HG03060 (cell line): Measurements from ENCODE around the gene BAK1.
"Not testable (repeated sequence)": the region's sequence is repeated elsewhere in the genome, so short reads cannot be mapped to it uniquely, and the experiment has no call there.

Source experiments
- ATAC-seq: cut with Tn5 transposase; IDR thresholded peaks from one replicate; pipeline ENCODE4 v1.9.1; 2021; ENCODE audit warnings: low read depth, moderate number of reproducible peaks; ENCODE audit not compliant: unreplicated experiment

The BAK1 gene

GRCh38 chr6:33609019-33609418 lies 28.9 kb upstream of the BAK1 start:
- ATAC-seq, result no peak

- no peak for ATAC-seq
Observed at GRCh38 chr6:33607784-33608161, 27.7 kb upstream of the BAK1 start.

GRCh38 chr6:33607126-33607783 lies 27.2 kb upstream of the BAK1 start:
- no peak for ATAC-seq

DNA sequence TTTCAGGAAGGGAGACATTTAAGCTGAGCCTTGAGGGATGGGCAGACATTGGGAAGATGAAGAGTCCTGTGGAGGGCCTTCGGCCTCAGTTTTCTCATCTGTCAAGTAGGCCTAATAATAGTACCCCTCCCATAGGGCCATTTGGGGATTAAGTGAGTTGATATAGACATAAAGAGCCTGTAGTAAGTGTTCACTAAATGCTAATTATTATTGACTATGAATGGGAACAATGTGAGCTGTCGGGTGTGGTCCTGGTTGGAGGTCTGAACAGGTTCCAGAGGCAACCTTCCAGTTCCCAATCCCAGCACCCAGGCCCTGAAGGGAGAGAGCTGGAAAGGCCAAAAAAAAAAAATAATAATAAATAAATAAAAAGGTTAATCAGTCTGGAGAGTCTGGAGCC lies 26.6 kb upstream of the BAK1 start:
- ATAC-seq, result no peak

DNA sequence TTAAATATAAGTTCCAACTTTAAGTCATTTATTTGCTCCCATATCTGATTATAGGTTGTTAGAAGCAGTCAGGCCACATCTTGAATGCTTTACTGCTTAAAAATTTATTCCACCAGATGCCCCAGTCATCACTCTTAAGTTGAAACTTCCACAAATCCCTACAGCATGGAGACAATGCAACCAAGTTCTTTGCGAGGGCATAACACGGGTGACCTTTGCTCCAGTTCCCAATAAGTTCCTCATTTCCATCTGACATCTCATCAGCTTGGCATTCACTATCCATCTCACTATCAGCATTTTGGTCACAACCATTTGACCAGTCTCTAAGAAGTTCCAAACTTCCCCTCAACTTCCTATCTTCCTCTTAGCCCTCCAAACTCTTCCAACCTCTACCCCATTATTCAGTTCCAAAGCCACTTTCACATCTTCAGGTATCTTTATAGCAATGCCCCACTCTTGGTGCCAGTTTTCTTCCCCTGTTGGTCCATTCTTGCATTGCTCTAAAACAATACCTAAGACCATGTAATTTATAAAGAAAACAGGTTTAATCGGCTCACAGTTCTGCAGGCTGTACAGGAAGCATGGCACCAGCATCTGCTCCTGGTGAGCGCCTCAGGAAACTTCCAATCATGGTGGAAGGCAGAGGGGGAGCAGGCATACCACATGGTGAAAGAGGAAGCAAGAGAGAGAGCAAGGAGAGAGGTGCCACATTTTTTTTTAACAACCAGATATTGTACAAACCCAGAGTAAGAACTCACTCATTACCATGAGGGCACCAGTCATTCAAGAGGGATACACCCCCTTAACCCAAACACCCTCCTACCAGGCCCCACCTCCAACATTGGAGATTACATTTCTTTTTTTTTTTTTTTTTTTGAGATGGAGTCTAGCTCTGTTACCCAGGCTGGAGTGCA lies 25.1 kb upstream of the BAK1 start:
- no peak for ATAC-seq

- ATAC-seq, result no peak
Observed at GRCh38 chr6:33602180-33602579, 22.1 kb upstream of the BAK1 start.

GRCh38 chr6:33600761-33601160 lies 20.7 kb upstream of the BAK1 start:
- no peak for ATAC-seq

- ATAC-seq, result no peak
Observed at GRCh38 chr6:33599413-33599938, 19.4 kb upstream of the BAK1 start.

GRCh38 chr6:33597551-33598322 lies 17.7 kb upstream of the BAK1 start:
- ATAC-seq, result no peak

GRCh38 chr6:33596894-33597293 lies 16.8 kb upstream of the BAK1 start:
- not testable (repeated sequence) for ATAC-seq

DNA sequence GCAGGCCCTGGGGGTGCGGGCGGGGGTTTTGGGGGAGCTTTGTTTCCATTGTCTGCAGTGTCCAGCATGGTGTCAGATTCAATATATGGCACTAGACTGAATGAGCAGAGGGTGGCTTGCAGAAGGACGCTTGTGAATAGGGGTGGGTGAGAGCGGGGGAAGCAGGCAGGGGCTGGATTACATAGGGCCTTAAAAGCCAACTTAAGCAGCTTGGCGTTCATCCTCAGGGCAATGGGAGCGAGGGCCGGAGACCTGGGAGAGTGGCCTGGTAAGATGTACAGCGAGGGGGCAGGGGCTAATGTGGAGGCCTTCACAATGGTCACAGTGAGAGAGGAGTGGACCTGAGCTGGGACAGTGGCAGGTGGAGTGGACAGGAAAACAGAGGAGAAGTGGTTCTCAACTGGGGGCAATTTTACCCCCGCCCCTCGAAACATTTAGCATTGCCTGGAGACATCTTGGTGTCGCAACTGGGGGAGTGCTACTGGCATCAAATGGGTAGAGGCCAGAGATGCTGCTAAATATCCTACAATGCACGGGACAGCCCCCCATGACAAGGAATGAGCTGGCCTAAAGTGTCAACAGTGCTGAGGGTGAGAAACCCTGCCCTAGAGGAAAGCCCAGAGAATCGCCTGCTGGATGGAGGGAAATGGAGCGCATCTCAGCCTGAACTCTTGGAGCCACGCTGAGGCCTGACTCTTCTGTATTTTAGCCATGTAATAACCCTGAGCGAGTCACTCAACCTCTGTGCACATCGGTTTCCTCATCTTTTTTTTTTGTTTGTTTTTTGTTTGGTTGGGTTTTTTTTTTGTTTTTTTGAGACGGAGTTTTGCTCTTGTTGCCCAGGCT lies 15.1 kb upstream of the BAK1 start:
- no peak for ATAC-seq

DNA sequence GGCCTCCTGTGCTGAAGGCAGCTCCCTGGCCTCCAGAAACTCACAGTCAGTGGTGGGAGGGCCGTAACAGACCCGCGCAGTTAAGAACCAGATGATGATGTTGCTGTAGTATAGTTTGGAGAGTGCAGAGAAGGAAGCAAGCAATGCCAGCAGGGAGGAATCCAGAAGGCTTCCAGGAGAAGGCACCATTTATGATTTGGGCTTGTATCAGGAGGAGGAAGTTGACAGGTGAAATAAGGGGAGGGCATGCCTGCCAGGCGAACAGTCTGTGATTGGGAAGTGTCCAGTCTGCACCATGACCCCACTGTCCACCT lies 13.3 kb upstream of the BAK1 start:
- no peak for ATAC-seq

- no peak for ATAC-seq
Observed at GRCh38 chr6:33592595-33593413, 12.7 kb upstream of the BAK1 start.

GRCh38 chr6:33592280-33592594 lies 12.2 kb upstream of the BAK1 start:
- no peak for ATAC-seq

DNA sequence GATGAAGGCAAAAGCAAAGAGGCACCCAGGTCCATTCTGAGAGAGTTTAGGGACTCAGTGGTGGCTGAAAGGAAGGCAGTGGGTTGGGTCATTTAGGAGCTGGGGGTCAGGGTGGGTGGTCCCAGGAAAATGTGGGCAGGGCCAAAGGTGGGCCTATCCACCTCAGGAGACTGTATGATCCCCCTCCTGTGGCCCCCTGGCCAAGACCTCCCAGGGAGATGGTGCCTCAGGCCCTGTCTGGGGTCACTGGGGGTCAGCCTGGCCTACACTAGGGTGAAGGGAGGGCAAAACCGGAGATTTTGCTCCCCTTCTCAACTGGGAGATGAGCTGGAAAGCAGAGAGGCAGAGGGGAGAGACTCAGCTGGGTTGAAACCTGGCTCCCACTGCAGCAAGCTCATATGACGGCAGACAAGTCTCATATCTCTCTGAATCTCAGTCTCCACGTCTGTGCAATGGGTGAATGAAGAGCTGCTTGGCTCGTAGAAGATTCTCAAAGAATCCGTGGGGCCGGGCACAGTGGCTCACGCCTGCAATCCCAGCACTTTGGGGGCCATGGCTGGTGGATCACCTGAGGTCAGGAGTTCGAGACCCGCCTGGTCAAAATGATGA lies 11.5 kb upstream of the BAK1 start:
- no peak for ATAC-seq

DNA sequence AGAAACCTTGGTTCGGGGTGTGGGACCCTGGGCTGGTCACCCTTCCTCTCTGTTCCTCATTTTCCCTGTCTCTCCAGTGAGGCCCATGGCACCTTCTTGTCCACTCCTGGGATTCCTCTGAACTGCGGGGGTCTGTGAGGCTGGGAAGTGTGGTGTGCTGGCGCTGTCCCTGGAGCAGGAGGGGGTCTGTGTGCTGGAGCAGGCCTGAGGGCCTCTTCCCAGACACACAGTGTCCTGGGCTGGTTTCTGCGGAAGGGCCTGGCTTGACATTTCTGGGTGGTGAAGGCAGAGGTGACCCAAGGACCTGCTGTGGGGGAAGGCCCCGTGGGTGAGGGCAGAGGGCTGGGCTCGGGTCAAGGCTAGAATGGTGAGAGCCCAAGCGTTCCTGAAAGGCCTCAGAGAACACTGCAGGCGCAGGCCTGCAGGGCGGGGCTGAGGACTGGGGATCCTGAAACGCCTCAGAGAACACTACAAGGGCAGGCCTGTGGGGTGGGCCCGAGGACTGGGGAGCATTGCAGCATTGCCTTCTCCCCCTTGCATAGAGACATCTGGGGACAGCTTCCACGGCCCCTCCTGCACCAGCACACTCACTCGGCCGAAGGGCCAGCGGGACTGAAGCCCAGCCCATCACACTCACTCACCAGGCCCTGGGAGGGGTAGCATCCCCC lies 10.6 kb upstream of the BAK1 start:
- ATAC-seq, result no peak

GRCh38 chr6:33589731-33590530 lies 9.9 kb upstream of the BAK1 start:
- ATAC-seq, result no peak

DNA sequence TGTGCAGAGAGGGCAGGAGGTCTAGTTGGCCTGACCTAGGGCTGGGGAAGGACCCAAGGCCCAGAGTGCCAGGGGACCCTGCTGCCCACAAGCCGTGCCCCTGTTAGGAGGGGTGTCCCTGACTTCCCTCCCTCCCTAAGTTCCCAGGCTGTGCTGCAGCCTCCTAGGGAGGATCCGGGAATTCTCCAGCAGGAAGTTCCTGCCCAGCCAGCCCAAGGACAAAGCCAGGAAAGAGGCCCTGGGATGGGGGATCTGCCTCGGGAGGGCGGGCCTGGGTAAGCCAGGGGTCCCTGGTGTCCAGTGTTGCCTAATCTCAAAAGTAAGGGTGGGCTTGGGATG lies 9.3 kb upstream of the BAK1 start:
- ATAC-seq, result no peak
